IMR-90 (cell line): Measurements from ENCODE around the gene MMP26. TPM values are rescaled to one million over a fixed set of nuclear protein-coding genes. Genes with fewer than 3 reads are reported as not detected.

ENCODE experiments used
- ATAC-seq: fragments of 200-7000 bp; cut with Tn5 transposase; 2 replicates; pipeline ENCODE4 v1.9.1; 2020; ENCODE audit warnings: low read depth, mild to moderate bottlenecking, moderate library complexity
- BruUV-seq: library from RNA; stranded (reverse); fragments of 400-500 nt; replicated peaks from 2 replicates; lab custom pipeline; 2021; lab: Mats Ljungman, UMichigan
- CTCF ChIA-PET: fragments of 300-600 bp; formaldehyde crosslinking; extraction: SDS; loops from one replicate; lab custom pipeline; 2021; ENCODE audit warnings: antibody characterized with exemption; lab: Yijun Ruan, JAX
- POLR2A ChIA-PET: fragments of 300-600 bp; sonication (Branson Sonifier 250); formaldehyde crosslinking; loops from one replicate; lab custom pipeline; 2022; ENCODE audit warnings: antibody characterized with exemption; ENCODE audit not compliant: unreplicated experiment; lab: Charles Lee
- DNase-seq: peaks from one replicate; pipeline ENCODE4 v3.0.0; 2013
- H2AFZ ChIP-seq: replicated peaks from 2 replicates; pipeline ENCODE3; 2013; ENCODE audit warnings: low read length, mild to moderate bottlenecking; ENCODE audit not compliant: poor library complexity
- H2AK5ac ChIP-seq: 2 replicates; pipeline ENCODE4 v1.6.1; 2013; ENCODE audit warnings: low read depth, low read length, inconsistent platforms
- H2AK9ac ChIP-seq: replicated peaks from 2 replicates; pipeline ENCODE3; 2013; ENCODE audit warnings: mild to moderate bottlenecking, low read depth, low read length, moderate library complexity; ENCODE audit not compliant: poor library complexity
- H2BK120ac ChIP-seq: 2 replicates; pipeline ENCODE4 v1.6.1; 2013; ENCODE audit warnings: low read depth, low read length, inconsistent platforms
- H2BK15ac ChIP-seq: 3 replicates; pipeline ENCODE4 v1.6.1; 2013; ENCODE audit warnings: low read depth, low read length, inconsistent platforms
- H2BK20ac ChIP-seq: 2 replicates; pipeline ENCODE4 v1.6.1; 2013; ENCODE audit warnings: low read depth, mild to moderate bottlenecking, inconsistent platforms, low read length, moderate library complexity
- H2BK5ac ChIP-seq: 2 replicates; pipeline ENCODE4 v1.6.1; 2013; ENCODE audit warnings: mild to moderate bottlenecking, low read depth, low read length, inconsistent platforms; ENCODE audit not compliant: poor library complexity, severe bottlenecking
- H3K14ac ChIP-seq: replicated peaks from 2 replicates; pipeline ENCODE4 v1.6.1; 2013; ENCODE audit warnings: low read depth, low read length, inconsistent platforms
- H3K18ac ChIP-seq: 2 replicates; pipeline ENCODE4 v1.6.1; 2013; ENCODE audit warnings: low read depth, low read length, control low read depth
- H3K23ac ChIP-seq: 2 replicates; pipeline ENCODE4 v1.6.1; 2013; ENCODE audit warnings: low read depth, low read length, inconsistent platforms
- H3K27ac ChIP-seq: 2 replicates; pipeline ENCODE4 v1.5.1; 2013; ENCODE audit warnings: mild to moderate bottlenecking, control low read depth, low read length; ENCODE audit not compliant: insufficient read depth
- H3K27me3 ChIP-seq: 2 replicates; pipeline ENCODE4 v1.6.1; 2013; ENCODE audit warnings: low read length; ENCODE audit not compliant: control insufficient read depth, insufficient read depth
- H3K36me3 ChIP-seq: 2 replicates; pipeline ENCODE4 v1.6.1; 2013; ENCODE audit warnings: low read length, mixed read lengths; ENCODE audit not compliant: control insufficient read depth, insufficient read depth
- H3K4ac ChIP-seq: 2 replicates; pipeline ENCODE4 v1.6.1; 2013; ENCODE audit warnings: low read depth, low read length, inconsistent platforms
- H3K4me1 ChIP-seq: 2 replicates; pipeline ENCODE4 v1.6.1; 2013; ENCODE audit warnings: low read length, mixed read lengths; ENCODE audit not compliant: control insufficient read depth, insufficient read depth
- H3K4me2 ChIP-seq: 2 replicates; pipeline ENCODE4 v1.6.1; 2013; ENCODE audit warnings: low read depth, mild to moderate bottlenecking, control low read depth, low read length, moderate library complexity
- H3K4me3 ChIP-seq: 2 replicates; pipeline ENCODE4 v1.5.1; 2013; ENCODE audit warnings: low read depth, mild to moderate bottlenecking, control low read depth, low read length, moderate library complexity; ENCODE audit not compliant: insufficient read depth
- H3K56ac ChIP-seq: 2 replicates; pipeline ENCODE4 v1.6.1; 2013; ENCODE audit warnings: low read length, inconsistent platforms; ENCODE audit not compliant: insufficient read depth; ENCODE audit errors: extremely low read depth
- H3K79me1 ChIP-seq, 2 experiments: 2 replicates each; pipeline ENCODE4 v1.6.1; 2013; ENCODE audit warnings: low read length in 2 of 2, inconsistent platforms in 1 of 2, low read depth in 1 of 2
- H3K9ac ChIP-seq: 2 replicates; pipeline ENCODE4 v1.6.1; 2013; ENCODE audit warnings: low read depth, low read length, control low read depth
- H3K9me1 ChIP-seq: 2 replicates; pipeline ENCODE4 v1.6.1; 2013; ENCODE audit warnings: low read length, inconsistent platforms; ENCODE audit not compliant: insufficient read depth
- H3K9me3 ChIP-seq: 2 replicates; pipeline ENCODE4 v1.6.1; 2013; ENCODE audit warnings: low read length; ENCODE audit not compliant: control insufficient read depth, insufficient read depth
- H4K20me1 ChIP-seq: 2 replicates; pipeline ENCODE4 v1.6.1; 2013; ENCODE audit warnings: low read length, inconsistent platforms; ENCODE audit not compliant: insufficient read depth
- H4K5ac ChIP-seq: 2 replicates; pipeline ENCODE4 v1.6.1; 2013; ENCODE audit warnings: mild to moderate bottlenecking, low read depth, low read length, control low read depth
- H4K8ac ChIP-seq, 2 experiments: 2 replicates each; pipeline ENCODE4 v1.6.1; 2013; ENCODE audit warnings: low read depth in 2 of 2, low read length in 2 of 2, control low read depth in 1 of 2, inconsistent platforms in 1 of 2
- H4K91ac ChIP-seq: 2 replicates; pipeline ENCODE4 v1.6.1; 2013; ENCODE audit warnings: low read depth, low read length, inconsistent platforms; ENCODE audit not compliant: insufficient read depth
- CEBPB ChIP-seq: IDR thresholded peaks from 2 replicates; pipeline ENCODE4 v1.6.1; 2012; ENCODE audit warnings: low read depth, low read length, improper control_type of control experiment
- CHD1 ChIP-seq: IDR thresholded peaks from 2 replicates; pipeline ENCODE4 v1.6.1; 2012; ENCODE audit warnings: low read depth, low read length, improper control_type of control experiment
- MAZ ChIP-seq: IDR thresholded peaks from 2 replicates; pipeline ENCODE4 v1.6.1; 2012; ENCODE audit warnings: low read depth, mild to moderate bottlenecking, low read length, improper control_type of control experiment, moderate library complexity, borderline replicate concordance
- SMC3 ChIP-seq: fragments of 150-350 bp; IDR thresholded peaks from 2 replicates; pipeline ENCODE4 v1.6.1; 2016; ENCODE audit warnings: low read depth, mild to moderate bottlenecking, antibody characterized with exemption, low read length, moderate library complexity
- WGBS, 2 experiments: methylation state at CpG; one replicate each; pipeline versions ENCODE4 v1.1.5 to v1.1.7; 2013; ENCODE audit warnings: missing lambda C conversion rate in 2 of 2; ENCODE audit not compliant: insufficient read length in 1 of 2; ENCODE audit errors: extremely low coverage in 2 of 2; 5-methylcytosine and 5-hydroxymethylcytosine counted together
- dilution Hi-C: fragments of 300-500 bp; cut with HindIII; formaldehyde crosslinking; loops from one replicate; pipeline ENCODE4 v1.14.3; 2018; ENCODE audit warnings: low sequenced_read_pairs; ENCODE audit not compliant: unreplicated experiment
- in situ Hi-C: fragments of 300-500 bp; cut with MboI; formaldehyde crosslinking; loops from 3 replicates; pipeline ENCODE4 v1.14.3; 2019; ENCODE audit warnings: low sequenced_read_pairs, inconsistent platforms, mixed read lengths
- intact Hi-C: fragments of 100-400 bp; cut with micrococcal nuclease; formaldehyde crosslinking; loops from 2 replicates; pipeline ENCODE4 v1.10.0; 2022
- polyA plus RNA-seq, 3 experiments: library from polyadenylated mRNA; depleted of rRNA; stranded (reverse); fragments of >200 nt; gene quantifications; 2 replicates each; pipeline ENCODE4 v1.2.3, GENCODE V29; 2012; ENCODE audit warnings: low replicate concordance in 1 of 3
- total RNA-seq: library from RNA; depleted of rRNA; stranded (reverse); fragments of >200 nt; gene quantifications from 2 replicates; pipeline ENCODE4 v1.2.3, GENCODE V29; 2012

MMP26 gene
- total and polyA plus RNA-seq, 2 of the 4 experiments (the other 2 are of a cell fraction): not detected

DNA sequence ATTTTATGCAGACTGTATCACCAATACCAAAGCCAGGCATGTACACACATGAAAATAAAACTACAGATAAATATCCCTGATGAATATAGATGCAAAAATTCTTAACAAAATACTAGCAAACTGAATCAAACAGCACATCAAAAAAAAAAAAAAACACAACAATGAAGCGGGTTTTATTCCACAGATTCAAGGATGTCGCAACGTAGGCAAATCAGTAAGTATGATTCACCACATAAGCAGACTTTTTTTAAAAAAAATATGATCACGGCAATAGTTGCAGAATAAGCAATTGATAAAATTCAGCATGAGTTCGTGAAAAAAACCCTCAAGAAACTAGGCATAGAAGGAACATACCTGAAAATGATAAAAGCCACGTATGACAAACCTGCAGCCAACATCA is 43.9 kb downstream of the MMP26 start:
- no peak overlapping the region for H3K27ac ChIP-seq
- no CpG with 5 or more reads among the region's 6 CpGs for WGBS, 2 experiments
- dilution Hi-C loops (no loop called here), in situ Hi-C loops (no loop called here), intact Hi-C loops (no loop called here)
- H4K5ac ChIP-seq: no peak overlapping the region
- no peaks in the 10 kb centered on the region for H3K4me1 ChIP-seq
- H3K23ac ChIP-seq: no peak overlapping the region
- H4K91ac ChIP-seq: no peak overlapping the region
- H3K27me3 ChIP-seq: no peaks in the 10 kb centered on the region
- TF ChIP-seq CEBPB: peak; percentile 80
- TF ChIP-seq SMC3: no peak
- TF ChIP-seq CHD1: no peak
- TF ChIP-seq MAZ: no peak
- ChIA-PET POLR2A (no interaction called here), CTCF (interaction anchor here (0.7 kb wide), 1 partner anchor 62 kb away, joined by 3 read pairs; no protein-coding TSS in a partner anchor)
- no peaks in the 10 kb centered on the region for H3K79me1 ChIP-seq
- no peak overlapping the region for H2AK5ac ChIP-seq
- no peaks in the 10 kb centered on the region for H3K36me3 ChIP-seq
- H3K4ac ChIP-seq: no peak overlapping the region
- peak; percentile 11 for DNase-seq
- no peaks in the 10 kb centered on the region for H3K9me1 ChIP-seq
- H3K4me2 ChIP-seq: no peak overlapping the region
- no peak overlapping the region for H3K4me3 ChIP-seq
- no peak overlapping the region for H3K14ac ChIP-seq
- H4K8ac ChIP-seq: no peak overlapping the region
- no peak overlapping the region for H2BK5ac ChIP-seq
- H3K18ac ChIP-seq: no peak overlapping the region
- no peak overlapping the region for H3K56ac ChIP-seq
- H2BK120ac ChIP-seq: no peak overlapping the region
- H2BK20ac ChIP-seq: no peak overlapping the region
- H3K9me3 ChIP-seq: no peaks in the 10 kb centered on the region
- no peak overlapping the region for H3K9ac ChIP-seq
- H2BK15ac ChIP-seq: no peak overlapping the region
- no peak overlapping the region for H2AFZ ChIP-seq
- no peaks in the 10 kb centered on the region for H4K20me1 ChIP-seq
- BruUV-seq: no TSS peak
- H2AK9ac ChIP-seq: no peak overlapping the region
- no peak for ATAC-seq
